NB4 (cell line): ENCODE results near the gene MMP2.

ENCODE experiments used
- CTCF ChIP-seq: IDR thresholded peaks from one replicate; pipeline ENCODE4 v1.5.1; 2012; ENCODE audit warnings: low read depth, low read length
- MAX ChIP-seq: IDR thresholded peaks from 2 replicates; pipeline ENCODE4 v1.6.1; 2011; ENCODE audit warnings: low read depth, low read length

- TF ChIP-seq CTCF (no peak), MAX (no peak)
Observed at GRCh38 chr16:55502801-55503366, 23.9 kb downstream of the MMP2 start.
